ENCODE measurements around the gene RFNG. TPM values are rescaled to one million over a fixed set of nuclear protein-coding genes. Genes with fewer than 3 reads are reported as not detected.

The RFNG gene
- total RNA-seq, 2 donors from 2014 or later: 21.4 to 25.3 TPM

GRCh38 chr17:82062076-82062983, 10.7 kb upstream of the RFNG start:
- H3K4me1 ChIP-seq: peaks cover 0 to 31% of the 10 kb centered on the region in 2 donors
- H3K9me3 ChIP-seq: no peaks in the 10 kb centered on the region
- no peak for DNase-seq (ENCODE audit: low spot score)
- H3K27me3 ChIP-seq: no peaks in the 10 kb centered on the region
- TF ChIP-seq CTCF (IDR thresholded peaks at IDR 0.05): no peak
- peaks cover 34% of the 10 kb centered on the region for H3K36me3 ChIP-seq
- H3K4me3 ChIP-seq: no peak overlapping the region
- no peak overlapping the region for H3K27ac ChIP-seq

- TF ChIP-seq CTCF (IDR thresholded peaks at IDR 0.05): no peak
- H3K4me1 ChIP-seq: peaks cover 0 to 28% of the 10 kb centered on the region in 2 donors
- peaks cover 44% of the 10 kb centered on the region for H3K36me3 ChIP-seq
- H3K27ac ChIP-seq: no peak overlapping the region
- no peak overlapping the region for H3K4me3 ChIP-seq
- H3K9me3 ChIP-seq: no peaks in the 10 kb centered on the region
- no peaks in the 10 kb centered on the region for H3K27me3 ChIP-seq
- DNase-seq (ENCODE audit: low spot score): no peak
Observed at GRCh38 chr17:82061047-82061925, 9.7 kb upstream of the RFNG start.

DNA sequence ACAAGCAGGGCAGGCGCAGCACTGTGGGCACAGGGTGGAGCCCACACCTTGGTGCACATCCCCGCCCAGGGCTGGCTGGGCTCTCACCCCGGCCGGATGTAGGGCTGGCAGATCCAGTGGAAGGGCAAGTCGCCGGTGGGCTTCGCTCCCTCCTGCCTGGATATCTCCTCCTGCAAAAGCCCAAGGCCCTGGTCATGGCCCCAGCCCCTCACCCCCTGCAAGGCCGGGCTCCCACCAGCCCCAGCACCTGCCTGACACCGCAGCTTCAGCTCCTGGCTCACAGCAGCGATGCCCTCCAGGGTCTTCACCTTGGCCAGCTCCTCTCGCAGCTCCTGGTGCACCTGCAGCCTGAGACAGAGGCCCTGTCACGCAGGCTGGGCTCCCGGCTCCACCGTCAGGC, 9.0 kb upstream of the RFNG start:
- no peak for DNase-seq (ENCODE audit: low spot score)
- H3K9me3 ChIP-seq: no peaks in the 10 kb centered on the region
- H3K36me3 ChIP-seq: peaks cover 51% of the 10 kb centered on the region
- H3K4me1 ChIP-seq: peaks cover 0 to 22% of the 10 kb centered on the region in 2 donors
- no peaks in the 10 kb centered on the region for H3K27me3 ChIP-seq
- no peak for TF ChIP-seq CTCF (IDR thresholded peaks at IDR 0.05)
- H3K27ac ChIP-seq: no peak overlapping the region
- H3K4me3 ChIP-seq: no peak overlapping the region

- H3K4me1 ChIP-seq: peaks cover 0 to 19% of the 10 kb centered on the region in 2 donors
- H3K36me3 ChIP-seq: peaks cover 57% of the 10 kb centered on the region
- no peak overlapping the region for H3K27ac ChIP-seq
- DNase-seq (ENCODE audit: low spot score): no peak
- TF ChIP-seq CTCF (IDR thresholded peaks at IDR 0.05): no peak
- no peak overlapping the region for H3K4me3 ChIP-seq
- no peaks in the 10 kb centered on the region for H3K27me3 ChIP-seq
- H3K9me3 ChIP-seq: no peaks in the 10 kb centered on the region
Observed at GRCh38 chr17:82060001-82060380, 8.4 kb upstream of the RFNG start.

- Histone ChIP-seq H3K9me3 (no peaks in the 10 kb centered on the region), H3K4me1 (peaks cover 0 to 14% of the 10 kb centered on the region in 2 donors), H3K4me3 (no peak overlapping the region), H3K27ac (no peak overlapping the region), H3K36me3 (peaks cover 63% of the 10 kb centered on the region), H3K27me3 (no peaks in the 10 kb centered on the region)
- no peak for TF ChIP-seq CTCF (IDR thresholded peaks at IDR 0.05)
- DNase-seq (ENCODE audit: low spot score): no peak
Observed at GRCh38 chr17:82059272-82060000, 7.8 kb upstream of the RFNG start.

Data from right atrium auricular region (tissue), 2 donors.